22Rv1 (cell line): ENCODE results near the gene DMRT3.

Experiments used
- H3K27ac ChIP-seq: fragments of 450-650 bp; 2 replicates; pipeline ENCODE4 v1.5.1; 2017
- CTCF ChIP-seq: fragments of 450-650 bp; IDR thresholded peaks from 2 replicates; pipeline ENCODE4 v1.5.1; 2017; ENCODE audit warnings: mild to moderate bottlenecking
- ZFX ChIP-seq: fragments of 450-650 bp; IDR thresholded peaks from 2 replicates; pipeline ENCODE4 v1.6.1; 2017; ENCODE audit warnings: antibody characterized with exemption, borderline replicate concordance

DMRT3 gene

GRCh38 chr9:1025131-1025530 lies 48.7 kb downstream of the DMRT3 start:
- no peak for TF ChIP-seq CTCF
- TF ChIP-seq ZFX: no peak
- H3K27ac ChIP-seq: no peak overlapping the region

GRCh38 chr9:1026219-1026618 lies 49.8 kb downstream of the DMRT3 start:
- no peak overlapping the region for H3K27ac ChIP-seq
- TF ChIP-seq ZFX: no peak
- no peak for TF ChIP-seq CTCF

GRCh38 chr9:1028501-1029190 lies 52.2 kb downstream of the DMRT3 start:
- no peak overlapping the region for H3K27ac ChIP-seq
- TF ChIP-seq ZFX (no peak), CTCF (no peak)

- TF ChIP-seq CTCF (no peak), ZFX (no peak)
- no peak overlapping the region for H3K27ac ChIP-seq
Measured at GRCh38 chr9:1031951-1032601, 55.6 kb downstream of the DMRT3 start.

GRCh38 chr9:1034271-1034670 lies 57.8 kb downstream of the DMRT3 start:
- no peak for TF ChIP-seq ZFX
- no peak for TF ChIP-seq CTCF
- H3K27ac ChIP-seq: no peak overlapping the region

- TF ChIP-seq CTCF: no peak
- no peak for TF ChIP-seq ZFX
- no peak overlapping the region for H3K27ac ChIP-seq
Measured at GRCh38 chr9:1039589-1039988, 63.1 kb downstream of the DMRT3 start.
